HepG2 (cell line): ENCODE data around the gene ATM.

ENCODE experiments used
- FOXP1 ChIP-seq, 2 experiments: fragments of 450-650 bp in 1 of 2; IDR thresholded peaks; 2 replicates each; pipeline ENCODE4 v1.6.1; 2017 to 2018; ENCODE audit warnings: antibody characterized with exemption in 1 of 2
- MBD4 ChIP-seq: IDR thresholded peaks from 2 replicates; pipeline ENCODE4 v1.6.1; 2012; ENCODE audit warnings: low read length, inconsistent platforms, borderline replicate concordance
- TCF12 ChIP-seq, 2 experiments: fragments of 450-650 bp in 1 of 2; sonication (generic) in 1 of 2; formaldehyde crosslinking in 1 of 2; IDR thresholded peaks; 2 replicates each; pipeline versions ENCODE4 v1.6.1 to v1.8.0; 2017 to 2022; ENCODE audit warnings: antibody characterized with exemption in 1 of 2, mild to moderate bottlenecking in 1 of 2, missing genetic modification reagents in 1 of 2, moderate library complexity in 1 of 2
- XRCC5 ChIP-seq: fragments of 200-400 bp; formaldehyde crosslinking; optimal IDR thresholded peaks from 2 replicates; pipeline ENCODE3; 2017; ENCODE audit warnings: mild to moderate bottlenecking, low read length
- ZFP36L1 ChIP-seq: sonication (generic); formaldehyde crosslinking; IDR thresholded peaks from 2 replicates; pipeline ENCODE4 v1.8.0; 2022; ENCODE audit warnings: mild to moderate bottlenecking, missing genetic modification reagents, moderate library complexity
- ZSCAN31 ChIP-seq: sonication (generic); formaldehyde crosslinking; IDR thresholded peaks from 2 replicates; pipeline ENCODE4 v1.5.0; 2020; ENCODE audit warnings: low read depth, mild to moderate bottlenecking, missing genetic modification reagents
- TF ChIP-seq, protein P1 (sequence below): sonication (generic); formaldehyde crosslinking; IDR thresholded peaks from 2 replicates; pipeline ENCODE4 v1.5.0; 2020; ENCODE audit warnings: mild to moderate bottlenecking, missing genetic modification reagents, borderline replicate concordance

DNA sequence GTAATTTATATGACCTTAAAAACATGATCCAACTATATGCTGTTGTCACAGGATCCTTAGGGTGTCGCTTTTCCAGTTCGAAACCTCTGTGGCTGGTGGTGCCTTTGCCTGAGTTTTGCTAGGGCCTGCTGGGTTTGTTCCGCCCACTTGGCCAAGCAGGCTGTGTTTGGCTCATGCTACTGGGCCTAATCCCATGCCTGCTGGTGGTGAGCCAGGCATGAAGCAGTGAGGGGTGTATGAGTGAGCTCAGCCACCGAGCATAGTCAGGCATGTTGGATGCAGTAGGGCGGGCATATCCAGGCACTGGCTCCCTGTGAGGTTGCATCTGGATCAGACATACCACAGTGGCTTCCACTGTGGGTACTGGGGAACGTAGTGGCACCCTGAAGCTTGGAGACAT, 16.7 kb upstream of the ATM start:
- TF ChIP-seq TCF12 (IDR thresholded peaks at IDR 0.05), result no peak
- TF ChIP-seq TCF12 (CRISPR knock-in tag; IDR thresholded peaks at IDR 0.05), result no peak
- TF ChIP-seq, protein P1, sequence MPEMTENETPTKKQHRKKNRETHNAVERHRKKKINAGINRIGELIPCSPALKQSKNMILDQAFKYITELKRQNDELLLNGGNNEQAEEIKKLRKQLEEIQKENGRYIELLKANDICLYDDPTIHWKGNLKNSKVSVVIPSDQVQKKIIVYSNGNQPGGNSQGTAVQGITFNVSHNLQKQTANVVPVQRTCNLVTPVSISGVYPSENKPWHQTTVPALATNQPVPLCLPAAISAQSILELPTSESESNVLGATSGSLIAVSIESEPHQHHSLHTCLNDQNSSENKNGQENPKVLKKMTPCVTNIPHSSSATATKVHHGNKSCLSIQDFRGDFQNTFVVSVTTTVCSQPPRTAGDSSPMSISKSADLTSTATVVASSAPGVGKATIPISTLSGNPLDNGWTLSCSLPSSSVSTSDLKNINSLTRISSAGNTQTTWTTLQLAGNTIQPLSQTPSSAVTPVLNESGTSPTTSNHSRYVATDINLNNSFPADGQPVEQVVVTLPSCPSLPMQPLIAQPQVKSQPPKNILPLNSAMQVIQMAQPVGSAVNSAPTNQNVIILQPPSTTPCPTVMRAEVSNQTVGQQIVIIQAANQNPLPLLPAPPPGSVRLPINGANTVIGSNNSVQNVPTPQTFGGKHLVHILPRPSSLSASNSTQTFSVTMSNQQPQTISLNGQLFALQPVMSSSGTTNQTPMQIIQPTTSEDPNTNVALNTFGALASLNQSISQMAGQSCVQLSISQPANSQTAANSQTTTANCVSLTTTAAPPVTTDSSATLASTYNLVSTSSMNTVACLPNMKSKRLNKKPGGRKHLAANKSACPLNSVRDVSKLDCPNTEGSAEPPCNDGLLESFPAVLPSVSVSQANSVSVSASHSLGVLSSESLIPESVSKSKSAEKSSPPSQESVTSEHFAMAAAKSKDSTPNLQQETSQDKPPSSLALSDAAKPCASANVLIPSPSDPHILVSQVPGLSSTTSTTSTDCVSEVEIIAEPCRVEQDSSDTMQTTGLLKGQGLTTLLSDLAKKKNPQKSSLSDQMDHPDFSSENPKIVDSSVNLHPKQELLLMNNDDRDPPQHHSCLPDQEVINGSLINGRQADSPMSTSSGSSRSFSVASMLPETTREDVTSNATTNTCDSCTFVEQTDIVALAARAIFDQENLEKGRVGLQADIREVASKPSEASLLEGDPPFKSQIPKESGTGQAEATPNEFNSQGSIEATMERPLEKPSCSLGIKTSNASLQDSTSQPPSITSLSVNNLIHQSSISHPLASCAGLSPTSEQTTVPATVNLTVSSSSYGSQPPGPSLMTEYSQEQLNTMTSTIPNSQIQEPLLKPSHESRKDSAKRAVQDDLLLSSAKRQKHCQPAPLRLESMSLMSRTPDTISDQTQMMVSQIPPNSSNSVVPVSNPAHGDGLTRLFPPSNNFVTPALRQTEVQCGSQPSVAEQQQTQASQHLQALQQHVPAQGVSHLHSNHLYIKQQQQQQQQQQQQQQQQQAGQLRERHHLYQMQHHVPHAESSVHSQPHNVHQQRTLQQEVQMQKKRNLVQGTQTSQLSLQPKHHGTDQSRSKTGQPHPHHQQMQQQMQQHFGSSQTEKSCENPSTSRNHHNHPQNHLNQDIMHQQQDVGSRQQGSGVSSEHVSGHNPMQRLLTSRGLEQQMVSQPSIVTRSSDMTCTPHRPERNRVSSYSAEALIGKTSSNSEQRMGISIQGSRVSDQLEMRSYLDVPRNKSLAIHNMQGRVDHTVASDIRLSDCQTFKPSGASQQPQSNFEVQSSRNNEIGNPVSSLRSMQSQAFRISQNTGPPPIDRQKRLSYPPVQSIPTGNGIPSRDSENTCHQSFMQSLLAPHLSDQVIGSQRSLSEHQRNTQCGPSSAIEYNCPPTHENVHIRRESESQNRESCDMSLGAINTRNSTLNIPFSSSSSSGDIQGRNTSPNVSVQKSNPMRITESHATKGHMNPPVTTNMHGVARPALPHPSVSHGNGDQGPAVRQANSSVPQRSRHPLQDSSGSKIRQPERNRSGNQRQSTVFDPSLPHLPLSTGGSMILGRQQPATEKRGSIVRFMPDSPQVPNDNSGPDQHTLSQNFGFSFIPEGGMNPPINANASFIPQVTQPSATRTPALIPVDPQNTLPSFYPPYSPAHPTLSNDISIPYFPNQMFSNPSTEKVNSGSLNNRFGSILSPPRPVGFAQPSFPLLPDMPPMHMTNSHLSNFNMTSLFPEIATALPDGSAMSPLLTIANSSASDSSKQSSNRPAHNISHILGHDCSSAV (CRISPR knock-in tag), result no peak
- no peak for TF ChIP-seq ZSCAN31
- no peak for TF ChIP-seq ZFP36L1
- no peak for TF ChIP-seq XRCC5
- no peak for TF ChIP-seq MBD4
- no peak for TF ChIP-seq FOXP1 (IDR thresholded peaks at IDR 0.05)
- TF ChIP-seq FOXP1 (CRISPR knock-in tag; IDR thresholded peaks at IDR 0.05), result no peak
